Activated naive CD4-positive, alpha-beta T cell treated with anti-CD3 and anti-CD28 coated beads, Interleukin-2, amount 10 ng/mL, durations not matched to agents 7 days and 5 days (primary cell): ENCODE results near the gene GRM7.

Experiments
- CTCF ChIA-PET: fragments of 350-600 bp; sonication (Branson Sonifier 250); formaldehyde crosslinking; loops from one replicate; lab custom pipeline; 2021; ENCODE audit warnings: antibody characterized with exemption; lab: Charles Lee
- DNase-seq: peaks from one replicate; pipeline ENCODE4 v3.0.0-alpha.2; 2020
- H3K27ac Mint-ChIP-seq: one replicate; pipeline ENCODE4 v1.8.0; 2021; ENCODE audit warnings: mild to moderate bottlenecking, moderate library complexity, mixed read lengths
- H3K27me3 Mint-ChIP-seq: one replicate; pipeline ENCODE4 v1.8.0; 2021; ENCODE audit warnings: mild to moderate bottlenecking, mixed read lengths
- H3K36me3 Mint-ChIP-seq: one replicate; pipeline ENCODE4 v1.8.0; 2021; ENCODE audit warnings: mixed read lengths
- H3K4me1 Mint-ChIP-seq: one replicate; pipeline ENCODE4 v1.8.0; 2021; ENCODE audit warnings: mixed read lengths
- H3K4me3 Mint-ChIP-seq: one replicate; pipeline ENCODE4 v1.8.0; 2021; ENCODE audit warnings: mild to moderate bottlenecking, moderate library complexity, mixed read lengths
- H3K9me3 Mint-ChIP-seq: one replicate; pipeline ENCODE4 v1.8.0; 2021; ENCODE audit warnings: mixed read lengths

Gene GRM7

DNA sequence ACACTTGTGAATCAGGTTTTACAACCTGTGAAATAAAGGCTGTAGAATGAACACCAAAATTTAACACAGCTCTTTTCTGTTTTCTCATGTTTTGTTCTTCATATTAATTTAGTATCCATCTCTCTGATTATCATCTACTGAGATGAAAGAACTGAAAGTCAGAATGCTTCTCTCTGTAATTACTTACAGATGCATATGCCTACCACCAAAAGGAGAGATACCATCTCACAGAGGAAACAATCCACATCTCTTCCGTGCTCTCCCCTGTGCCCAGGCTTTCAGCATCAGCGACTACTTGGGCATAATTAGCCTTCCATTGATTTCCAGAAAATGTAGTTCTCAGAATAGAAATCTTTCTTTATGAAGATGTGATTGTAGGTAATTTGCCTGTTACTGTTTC, 741.4 kb downstream of the GRM7 start:
- CTCF ChIA-PET = no interaction called here
- no peaks in the 10 kb centered on the region for H3K36me3 Mint-ChIP-seq
- DNase-seq = no peak
- no peak overlapping the region for H3K4me3 Mint-ChIP-seq
- no peaks in the 10 kb centered on the region for H3K27me3 Mint-ChIP-seq
- no peak overlapping the region for H3K27ac Mint-ChIP-seq
- no peaks in the 10 kb centered on the region for H3K4me1 Mint-ChIP-seq
- H3K9me3 Mint-ChIP-seq = no peaks in the 10 kb centered on the region

DNA sequence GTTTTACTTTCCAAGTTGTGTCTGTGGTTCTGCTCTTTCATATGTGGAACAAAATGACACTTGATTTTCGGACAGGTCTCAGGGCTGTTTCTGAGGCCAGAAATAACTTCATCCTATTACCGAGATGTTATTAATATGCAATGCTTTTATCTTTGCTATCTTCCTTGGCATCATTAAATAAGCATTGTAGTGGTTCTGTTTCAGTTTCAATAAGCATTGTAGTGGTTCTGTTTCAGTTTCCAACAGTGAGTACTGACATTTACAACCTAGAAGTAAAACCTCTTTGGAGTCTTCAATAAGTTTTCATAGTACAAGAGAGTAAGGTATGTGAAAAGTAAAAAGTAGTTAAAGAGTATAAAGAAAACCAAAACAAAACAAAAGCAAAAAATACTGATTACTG, 746.2 kb downstream of the GRM7 start:
- H3K9me3 Mint-ChIP-seq = no peaks in the 10 kb centered on the region
- CTCF ChIA-PET = no interaction called here

DNA sequence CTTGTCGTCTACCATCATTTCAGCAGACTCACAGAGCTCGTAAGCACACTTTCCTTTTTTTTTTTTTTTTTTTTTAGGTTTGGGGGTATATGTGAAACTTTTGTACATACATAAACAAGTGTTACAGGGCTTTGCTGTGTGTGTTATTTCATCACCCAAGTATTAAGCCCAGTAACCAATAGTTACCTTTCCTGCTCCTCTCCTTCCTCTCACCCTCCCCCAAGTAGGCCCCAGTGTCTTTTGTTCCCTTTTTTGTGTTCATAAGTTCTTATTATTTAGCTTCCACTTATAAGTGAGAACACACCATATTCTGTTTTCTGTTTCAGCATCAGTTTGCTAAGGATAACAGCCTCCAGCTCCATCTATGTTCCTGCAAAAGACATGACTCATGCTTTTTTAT, 746.8 kb downstream of the GRM7 start:
- no peaks in the 10 kb centered on the region for H3K9me3 Mint-ChIP-seq
- H3K27me3 Mint-ChIP-seq = no peaks in the 10 kb centered on the region
- DNase-seq = no peak
- H3K36me3 Mint-ChIP-seq = no peaks in the 10 kb centered on the region
- no peaks in the 10 kb centered on the region for H3K4me1 Mint-ChIP-seq
- no peak overlapping the region for H3K4me3 Mint-ChIP-seq
- H3K27ac Mint-ChIP-seq = no peak overlapping the region
- CTCF ChIA-PET = no interaction called here

More for the DNA sequence above, 746.2 kb downstream of the GRM7 start:
- H3K4me3 Mint-ChIP-seq = no peak overlapping the region
- no peaks in the 10 kb centered on the region for H3K27me3 Mint-ChIP-seq
- no peaks in the 10 kb centered on the region for H3K36me3 Mint-ChIP-seq
- DNase-seq = no peak
- no peak overlapping the region for H3K27ac Mint-ChIP-seq
- no peaks in the 10 kb centered on the region for H3K4me1 Mint-ChIP-seq

DNA sequence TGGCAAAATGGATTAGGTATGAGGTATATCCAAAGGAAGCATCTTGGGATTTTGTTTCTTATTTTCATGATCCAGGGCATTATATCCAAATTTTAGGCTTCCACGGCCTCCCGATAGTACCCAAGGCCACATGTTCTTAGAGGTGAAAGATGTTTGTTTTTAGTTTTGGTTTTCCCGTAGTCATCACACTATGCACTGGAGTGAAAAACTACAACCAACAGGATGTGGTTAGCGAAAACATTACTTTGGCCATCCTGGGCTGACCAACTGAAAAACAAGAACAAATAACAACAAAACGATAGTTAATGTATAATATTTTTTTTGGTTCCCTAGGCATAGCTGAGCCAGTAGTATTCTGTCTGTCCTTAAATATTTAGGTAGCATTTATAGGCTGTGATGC, 749.7 kb downstream of the GRM7 start:
- H3K27me3 Mint-ChIP-seq = no peaks in the 10 kb centered on the region
- H3K4me3 Mint-ChIP-seq = no peak overlapping the region
- no peak for DNase-seq
- no peaks in the 10 kb centered on the region for H3K36me3 Mint-ChIP-seq
- H3K9me3 Mint-ChIP-seq = no peaks in the 10 kb centered on the region
- CTCF ChIA-PET = no interaction called here
- H3K4me1 Mint-ChIP-seq = no peaks in the 10 kb centered on the region
- no peak overlapping the region for H3K27ac Mint-ChIP-seq

DNA sequence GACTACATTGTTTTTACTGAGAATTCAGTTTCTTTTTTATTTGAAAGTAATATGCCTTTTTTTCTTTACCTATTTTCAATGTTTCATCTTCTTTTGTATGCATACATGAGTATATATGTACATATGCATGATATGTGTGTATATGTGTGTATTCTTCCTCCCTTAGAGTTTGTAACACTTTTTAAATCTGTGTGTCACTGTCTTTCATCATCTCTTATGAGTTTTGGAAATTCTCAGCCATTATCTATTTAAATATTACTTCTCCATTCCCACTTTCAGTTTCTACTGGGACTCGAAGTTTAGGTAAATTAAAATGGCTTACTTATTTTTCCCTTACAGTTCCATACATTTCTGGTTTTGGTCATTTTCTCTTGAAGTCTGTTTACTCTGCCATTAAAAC, 754.1 kb downstream of the GRM7 start:
- DNase-seq = no peak
- Mint-ChIP-seq H3K36me3 (no peaks in the 10 kb centered on the region), H3K27ac (no peak overlapping the region), H3K4me1 (no peaks in the 10 kb centered on the region), H3K27me3 (no peaks in the 10 kb centered on the region), H3K4me3 (no peak overlapping the region), H3K9me3 (no peaks in the 10 kb centered on the region)
- CTCF ChIA-PET = no interaction called here

DNA sequence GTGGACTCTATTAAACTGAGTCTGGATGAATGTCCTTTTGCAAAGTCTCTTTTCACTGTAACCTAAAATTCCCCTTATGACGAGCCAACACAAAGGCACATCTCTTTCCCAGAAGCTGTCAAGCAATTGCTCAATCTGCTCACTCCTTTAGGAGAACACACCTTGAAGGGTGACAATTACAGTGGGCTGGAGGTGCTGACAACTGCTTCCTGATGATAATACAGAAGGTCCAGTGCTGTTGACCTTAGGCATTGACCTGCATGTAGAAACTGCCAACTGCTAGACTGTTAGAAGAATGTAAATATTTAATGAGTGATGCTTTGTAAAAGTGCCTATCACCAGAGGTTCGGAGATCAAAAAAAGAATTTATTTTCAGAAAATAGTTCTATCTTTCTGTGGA, 757.7 kb downstream of the GRM7 start:
- CTCF ChIA-PET = no interaction called here
- Mint-ChIP-seq H3K4me3 (no peak overlapping the region), H3K27me3 (no peaks in the 10 kb centered on the region), H3K27ac (no peak overlapping the region), H3K36me3 (no peaks in the 10 kb centered on the region), H3K4me1 (no peaks in the 10 kb centered on the region), H3K9me3 (no peaks in the 10 kb centered on the region)
- DNase-seq = no peak

DNA sequence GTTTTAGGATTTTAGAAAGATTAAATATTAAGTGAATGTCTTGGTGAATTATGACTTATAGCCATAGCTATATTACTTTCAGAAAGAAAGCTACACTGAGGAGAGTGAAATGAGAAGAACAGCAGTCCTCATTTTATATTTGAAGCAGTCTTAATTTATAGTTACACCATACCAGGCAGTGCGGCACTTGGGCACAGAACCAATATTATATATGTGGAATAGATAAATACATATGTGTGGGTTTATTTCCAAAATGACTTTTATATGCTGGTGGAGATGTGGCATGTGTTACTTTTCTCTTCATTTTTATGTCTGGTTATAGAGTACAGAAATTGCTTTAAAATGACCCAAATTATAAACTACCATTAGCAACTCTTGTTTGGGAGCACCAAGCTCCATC, 759.5 kb downstream of the GRM7 start:
- Mint-ChIP-seq H3K9me3 (no peaks in the 10 kb centered on the region), H3K27me3 (no peaks in the 10 kb centered on the region), H3K4me3 (no peak overlapping the region), H3K36me3 (no peaks in the 10 kb centered on the region), H3K27ac (no peak overlapping the region), H3K4me1 (no peaks in the 10 kb centered on the region)
- DNase-seq = no peak
- CTCF ChIA-PET = no interaction called here

DNA sequence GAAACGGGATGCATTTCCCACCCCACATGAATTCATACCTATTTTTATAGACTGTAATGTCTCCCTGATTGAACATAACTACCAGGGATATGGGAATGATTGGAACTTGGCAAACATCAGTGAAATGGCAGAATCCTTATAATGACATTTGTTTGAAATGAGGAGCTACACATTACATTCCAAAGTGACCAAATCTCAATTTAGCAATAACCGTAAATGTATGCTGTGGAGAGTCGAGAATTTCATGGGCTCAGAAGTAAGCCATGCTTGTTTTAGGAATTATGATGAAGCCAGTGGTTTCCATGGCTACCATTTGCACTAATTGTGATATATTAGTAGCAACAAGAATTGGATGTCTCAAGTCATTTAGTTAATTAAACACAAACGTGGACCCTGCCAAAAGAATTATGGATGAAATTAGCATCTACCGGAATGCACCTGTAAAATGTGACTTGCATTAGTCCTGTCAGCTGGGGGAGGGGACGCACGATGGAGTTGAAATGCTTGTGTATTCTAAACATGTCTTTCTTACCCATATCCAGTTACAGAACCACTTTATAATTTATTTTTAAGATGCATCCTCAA, 760.2 kb downstream of the GRM7 start:
- H3K27ac Mint-ChIP-seq = no peak overlapping the region
- no peaks in the 10 kb centered on the region for H3K9me3 Mint-ChIP-seq
- no peak overlapping the region for H3K4me3 Mint-ChIP-seq
- no peaks in the 10 kb centered on the region for H3K27me3 Mint-ChIP-seq
- no peak for DNase-seq
- no peaks in the 10 kb centered on the region for H3K4me1 Mint-ChIP-seq
- H3K36me3 Mint-ChIP-seq = no peaks in the 10 kb centered on the region
- CTCF ChIA-PET = no interaction called here

DNA sequence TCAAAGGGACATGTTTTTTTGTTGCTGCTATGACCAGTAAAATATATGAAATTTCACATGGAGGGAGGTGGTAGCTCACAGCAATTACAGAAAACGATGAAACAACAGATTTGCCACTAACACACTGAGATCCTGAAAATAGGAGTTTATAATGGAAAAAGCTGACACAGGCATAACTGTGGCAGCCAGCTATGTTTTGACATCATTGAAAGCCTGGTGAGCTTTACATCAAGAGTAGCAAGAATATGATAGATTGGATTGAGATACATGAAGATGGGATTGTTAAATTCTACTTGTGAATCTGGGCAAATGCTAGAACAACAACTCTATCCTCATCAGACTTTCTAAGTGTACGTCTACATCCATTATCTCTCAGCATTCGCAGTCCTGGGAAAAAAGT, 760.7 kb downstream of the GRM7 start:
- Mint-ChIP-seq H3K27me3 (no peaks in the 10 kb centered on the region), H3K9me3 (no peaks in the 10 kb centered on the region), H3K27ac (no peak overlapping the region), H3K4me1 (no peaks in the 10 kb centered on the region), H3K36me3 (no peaks in the 10 kb centered on the region), H3K4me3 (no peak overlapping the region)
- CTCF ChIA-PET = no interaction called here
- DNase-seq = no peak

DNA sequence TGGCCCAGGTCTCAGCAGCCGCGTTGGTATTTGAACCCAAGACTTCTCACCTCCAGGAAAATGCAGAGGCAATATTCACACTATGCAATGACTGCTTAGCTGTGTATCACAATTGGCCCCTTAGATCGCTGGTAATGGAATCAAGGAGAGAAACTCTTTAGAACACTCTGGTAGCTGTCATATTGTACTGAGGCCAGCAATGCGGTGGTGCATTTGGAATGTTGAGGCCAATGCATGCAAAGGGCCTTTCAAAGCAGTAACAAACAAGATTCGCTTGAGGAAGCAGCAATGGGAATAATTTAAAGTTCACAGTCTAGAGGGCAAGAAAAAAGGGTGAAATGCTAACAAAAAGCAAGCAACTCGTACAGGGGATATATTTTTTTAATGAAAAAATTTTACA, 764.1 kb downstream of the GRM7 start:
- no peak for DNase-seq
- H3K36me3 Mint-ChIP-seq = no peaks in the 10 kb centered on the region
- H3K27me3 Mint-ChIP-seq = no peaks in the 10 kb centered on the region
- H3K4me3 Mint-ChIP-seq = no peak overlapping the region
- no peaks in the 10 kb centered on the region for H3K4me1 Mint-ChIP-seq
- H3K9me3 Mint-ChIP-seq = no peaks in the 10 kb centered on the region
- CTCF ChIA-PET = no interaction called here
- no peak overlapping the region for H3K27ac Mint-ChIP-seq

DNA sequence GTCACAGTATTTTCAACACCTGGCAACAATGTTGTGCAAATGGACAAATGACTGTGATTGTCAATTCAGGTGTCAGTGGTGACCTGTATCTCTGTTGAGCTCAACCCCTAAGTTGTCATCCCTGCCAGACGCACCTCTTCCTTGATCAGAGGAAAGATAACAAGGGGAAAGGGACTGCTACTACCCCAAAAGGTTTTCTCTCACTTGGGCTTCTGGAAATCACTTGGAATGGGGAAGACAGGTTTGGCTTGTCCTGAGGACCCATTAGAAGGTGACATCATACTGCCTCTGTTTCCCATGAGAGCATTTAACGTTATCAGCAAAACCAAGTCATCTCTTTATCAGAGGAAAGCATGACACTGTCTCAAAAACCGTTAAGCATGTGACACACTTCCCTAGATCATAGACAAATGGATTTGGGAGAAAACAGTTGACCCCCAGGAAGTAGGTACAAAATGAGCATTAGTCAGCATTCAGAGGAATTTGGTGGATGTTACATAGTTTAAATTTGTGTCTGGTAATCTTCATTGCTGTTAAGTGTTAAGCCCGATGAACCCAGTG, 769.5 kb downstream of the GRM7 start:
- H3K36me3 Mint-ChIP-seq = no peaks in the 10 kb centered on the region
- H3K27me3 Mint-ChIP-seq = no peaks in the 10 kb centered on the region
- CTCF ChIA-PET = no interaction called here
- H3K27ac Mint-ChIP-seq = no peak overlapping the region
- peaks cover 1% of the 10 kb centered on the region for H3K9me3 Mint-ChIP-seq
- H3K4me3 Mint-ChIP-seq = no peak overlapping the region
- DNase-seq = no peak
- H3K4me1 Mint-ChIP-seq = no peaks in the 10 kb centered on the region

DNA sequence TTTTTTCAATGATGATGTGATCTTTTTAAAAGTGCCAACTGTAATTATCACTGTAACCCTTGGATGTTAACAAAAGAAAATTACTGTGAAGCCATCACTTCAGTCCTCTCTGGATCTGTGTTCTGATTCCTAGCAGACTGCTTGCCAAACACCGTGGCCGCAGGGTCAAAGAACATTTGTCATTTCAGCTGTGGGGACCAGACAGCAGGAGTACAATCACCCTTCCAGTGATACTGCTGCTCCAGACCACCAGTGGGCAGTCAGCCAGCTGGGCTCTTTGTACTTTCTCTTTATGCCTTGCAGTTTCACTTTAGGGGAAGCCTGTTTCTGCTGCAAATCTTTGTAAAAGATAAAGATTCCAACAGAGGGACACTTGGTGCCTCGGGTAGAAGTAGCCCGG, 770.0 kb downstream of the GRM7 start:
- Mint-ChIP-seq H3K36me3 (no peaks in the 10 kb centered on the region), H3K4me3 (no peak overlapping the region), H3K4me1 (no peaks in the 10 kb centered on the region), H3K27ac (no peak overlapping the region), H3K9me3 (peaks cover 1% of the 10 kb centered on the region), H3K27me3 (no peaks in the 10 kb centered on the region)
- CTCF ChIA-PET = no interaction called here
- DNase-seq = no peak

DNA sequence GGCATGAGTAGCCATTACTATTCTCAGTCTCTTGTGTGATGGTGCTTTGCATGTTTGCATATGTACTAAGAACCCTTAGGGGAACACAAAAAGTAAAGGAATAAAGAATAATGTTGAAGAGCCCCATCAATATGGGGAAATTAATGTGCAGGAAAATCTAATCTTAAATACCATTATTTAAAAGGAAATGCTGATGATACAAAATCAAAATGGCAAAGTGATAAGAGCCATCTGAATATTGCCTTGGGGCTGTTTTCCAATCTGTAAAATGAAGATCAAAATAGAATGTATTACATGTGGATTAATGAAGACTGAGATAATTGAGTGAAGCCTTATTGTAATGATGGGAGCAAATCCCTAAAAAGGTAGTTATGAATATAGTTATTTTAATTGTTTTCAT, 771.4 kb downstream of the GRM7 start:
- CTCF ChIA-PET = no interaction called here
- DNase-seq = no peak
- Mint-ChIP-seq H3K9me3 (peaks cover 4% of the 10 kb centered on the region), H3K27ac (no peak overlapping the region), H3K4me1 (no peaks in the 10 kb centered on the region), H3K4me3 (no peak overlapping the region), H3K27me3 (no peaks in the 10 kb centered on the region), H3K36me3 (no peaks in the 10 kb centered on the region)

DNA sequence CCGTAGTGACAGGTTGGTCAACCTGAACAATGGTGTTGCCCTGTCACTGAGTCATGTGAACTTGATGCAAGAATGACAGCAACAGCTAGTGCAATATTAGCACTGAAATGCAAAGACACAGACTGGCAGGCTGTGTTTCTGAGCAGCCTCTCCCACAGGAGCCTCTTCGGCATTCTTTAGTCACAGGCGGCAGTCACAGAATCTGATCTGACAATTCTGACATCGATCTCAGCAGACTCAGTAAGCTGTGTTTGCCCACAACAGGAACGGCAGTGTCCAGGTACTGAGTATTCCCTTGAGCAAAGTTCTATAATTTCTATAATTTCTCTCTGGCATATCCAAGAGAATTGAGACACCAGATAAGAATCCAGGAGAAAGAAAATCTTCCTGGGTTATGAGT, 776.8 kb downstream of the GRM7 start:
- CTCF ChIA-PET = no interaction called here
- no peaks in the 10 kb centered on the region for H3K27me3 Mint-ChIP-seq
- no peak overlapping the region for H3K27ac Mint-ChIP-seq
- DNase-seq = no peak
- H3K4me3 Mint-ChIP-seq = no peak overlapping the region
- H3K4me1 Mint-ChIP-seq = no peaks in the 10 kb centered on the region
- no peaks in the 10 kb centered on the region for H3K36me3 Mint-ChIP-seq
- H3K9me3 Mint-ChIP-seq = peaks cover 4% of the 10 kb centered on the region

DNA sequence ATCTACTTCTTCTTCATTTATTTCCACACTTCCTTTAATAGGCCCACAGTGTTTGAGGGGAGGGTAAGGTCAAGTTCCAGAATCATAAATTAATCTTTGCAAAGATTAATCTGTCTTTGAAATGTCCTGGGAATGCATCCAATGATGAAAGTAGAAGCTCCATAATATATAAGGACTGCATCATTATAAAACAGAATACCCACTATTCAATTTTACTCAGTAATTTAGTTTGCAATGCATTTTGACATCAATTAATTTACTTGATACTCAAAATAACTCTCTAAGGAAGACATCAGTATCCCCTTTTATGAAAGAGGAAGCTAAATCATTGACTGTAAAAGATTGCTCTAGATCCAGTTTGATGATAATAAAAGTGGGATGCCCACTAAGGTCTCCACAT, 777.2 kb downstream of the GRM7 start:
- CTCF ChIA-PET = no interaction called here
- Mint-ChIP-seq H3K4me1 (no peaks in the 10 kb centered on the region), H3K27me3 (no peaks in the 10 kb centered on the region), H3K9me3 (peaks cover 4% of the 10 kb centered on the region), H3K36me3 (no peaks in the 10 kb centered on the region), H3K27ac (no peak overlapping the region), H3K4me3 (no peak overlapping the region)
- DNase-seq = no peak

DNA sequence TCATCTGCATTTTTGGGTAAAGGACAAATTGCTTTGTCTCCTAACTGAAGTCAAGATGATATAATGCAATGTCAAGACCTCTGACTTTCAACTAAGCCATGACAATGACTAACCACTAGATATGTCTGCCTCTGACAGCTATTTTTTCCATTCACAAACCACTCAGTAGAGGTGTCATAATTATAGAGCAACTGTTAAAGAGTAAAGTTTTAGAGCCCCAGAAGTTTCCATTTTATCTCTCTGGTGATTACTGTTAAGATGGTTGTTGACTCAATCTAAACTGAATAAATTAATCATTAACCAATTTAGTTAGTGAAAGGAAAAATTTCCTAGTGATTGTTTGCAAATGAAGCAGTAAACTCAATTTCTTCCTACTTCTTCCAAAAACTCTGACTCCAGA, 779.9 kb downstream of the GRM7 start:
- Mint-ChIP-seq H3K9me3 (peaks cover 2% of the 10 kb centered on the region), H3K36me3 (no peaks in the 10 kb centered on the region), H3K4me1 (no peaks in the 10 kb centered on the region), H3K27me3 (no peaks in the 10 kb centered on the region), H3K4me3 (no peak overlapping the region), H3K27ac (no peak overlapping the region)
- no peak for DNase-seq
- CTCF ChIA-PET = no interaction called here
